A549 (cell line): ENCODE measurements around the gene GTF3C1.

Source experiments
- BHLHE40 ChIP-seq: IDR thresholded peaks from 2 replicates; pipeline ENCODE4 v1.6.1; 2012; ENCODE audit warnings: low read depth, low read length, inconsistent platforms
- CEBPB ChIP-seq, 2 experiments: fragments of >200 bp in 1 of 2; sonication (Bioruptor Twin) in 1 of 2; formaldehyde crosslinking in 1 of 2; IDR thresholded peaks; 2 replicates each; pipeline ENCODE4 v1.6.1; 2012 to 2016
- RAD21 ChIP-seq, 2 experiments: fragments of >200 bp in 1 of 2; sonication (Bioruptor Twin) in 1 of 2; formaldehyde crosslinking in 1 of 2; IDR thresholded peaks in 1 of 2; conservative IDR thresholded peaks in 1 of 2; 2 replicates in 1 of 2; 3 replicates in 1 of 2; pipeline ENCODE4 v1.6.1; 2012 to 2018; ENCODE audit warnings: inconsistent platforms in 1 of 2
- ZC3H11A ChIP-seq: fragments of 450-650 bp; IDR thresholded peaks from 2 replicates; pipeline ENCODE4 v1.6.1; 2014; ENCODE audit warnings: antibody characterized with exemption, mild to moderate bottlenecking
- TF ChIP-seq, protein P1 (sequence below): fragments of >200 bp; sonication (Bioruptor Twin); formaldehyde crosslinking; IDR thresholded peaks from 3 replicates; pipeline ENCODE4 v1.5.1; 2016
- TF ChIP-seq, protein P2 (sequence below): IDR thresholded peaks from 2 replicates; pipeline ENCODE4 v1.6.1; 2012

DNA sequence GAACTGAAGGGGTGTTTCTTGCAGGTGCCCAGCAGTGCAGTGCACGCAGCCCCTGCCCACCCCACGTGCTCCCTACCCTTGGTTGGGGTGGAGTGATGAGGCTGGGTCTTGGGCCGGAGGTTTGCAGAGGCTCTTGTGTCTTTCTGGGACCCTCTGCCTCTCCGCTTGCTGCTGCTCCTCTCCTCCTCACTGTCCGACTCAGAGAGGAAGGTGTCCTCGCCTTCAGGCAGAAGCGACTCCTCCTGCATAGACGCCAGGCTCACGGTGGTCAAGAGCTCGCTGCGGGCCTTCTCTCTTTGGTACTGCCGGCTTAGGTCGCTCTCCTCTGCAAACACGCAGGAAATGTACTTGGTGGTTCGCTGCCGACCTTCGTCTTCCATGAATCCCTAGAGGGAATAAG lies 42.9 kb downstream of the GTF3C1 start:
- TF ChIP-seq, protein P1, sequence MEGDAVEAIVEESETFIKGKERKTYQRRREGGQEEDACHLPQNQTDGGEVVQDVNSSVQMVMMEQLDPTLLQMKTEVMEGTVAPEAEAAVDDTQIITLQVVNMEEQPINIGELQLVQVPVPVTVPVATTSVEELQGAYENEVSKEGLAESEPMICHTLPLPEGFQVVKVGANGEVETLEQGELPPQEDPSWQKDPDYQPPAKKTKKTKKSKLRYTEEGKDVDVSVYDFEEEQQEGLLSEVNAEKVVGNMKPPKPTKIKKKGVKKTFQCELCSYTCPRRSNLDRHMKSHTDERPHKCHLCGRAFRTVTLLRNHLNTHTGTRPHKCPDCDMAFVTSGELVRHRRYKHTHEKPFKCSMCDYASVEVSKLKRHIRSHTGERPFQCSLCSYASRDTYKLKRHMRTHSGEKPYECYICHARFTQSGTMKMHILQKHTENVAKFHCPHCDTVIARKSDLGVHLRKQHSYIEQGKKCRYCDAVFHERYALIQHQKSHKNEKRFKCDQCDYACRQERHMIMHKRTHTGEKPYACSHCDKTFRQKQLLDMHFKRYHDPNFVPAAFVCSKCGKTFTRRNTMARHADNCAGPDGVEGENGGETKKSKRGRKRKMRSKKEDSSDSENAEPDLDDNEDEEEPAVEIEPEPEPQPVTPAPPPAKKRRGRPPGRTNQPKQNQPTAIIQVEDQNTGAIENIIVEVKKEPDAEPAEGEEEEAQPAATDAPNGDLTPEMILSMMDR: no peak
- TF ChIP-seq CEBPB (IDR thresholded peaks at IDR 0.05): no peak
- TF ChIP-seq, protein P2, sequence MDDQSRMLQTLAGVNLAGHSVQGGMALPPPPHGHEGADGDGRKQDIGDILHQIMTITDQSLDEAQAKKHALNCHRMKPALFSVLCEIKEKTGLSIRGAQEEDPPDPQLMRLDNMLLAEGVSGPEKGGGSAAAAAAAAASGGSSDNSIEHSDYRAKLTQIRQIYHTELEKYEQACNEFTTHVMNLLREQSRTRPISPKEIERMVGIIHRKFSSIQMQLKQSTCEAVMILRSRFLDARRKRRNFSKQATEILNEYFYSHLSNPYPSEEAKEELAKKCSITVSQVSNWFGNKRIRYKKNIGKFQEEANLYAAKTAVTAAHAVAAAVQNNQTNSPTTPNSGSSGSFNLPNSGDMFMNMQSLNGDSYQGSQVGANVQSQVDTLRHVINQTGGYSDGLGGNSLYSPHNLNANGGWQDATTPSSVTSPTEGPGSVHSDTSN: no peak
- no peak for TF ChIP-seq BHLHE40
- no peak for TF ChIP-seq ZC3H11A
- TF ChIP-seq RAD21 (conservative IDR thresholded peaks at IDR 0.05 in 1 of 2, IDR thresholded peaks at IDR 0.05 in 1 of 2): no peak
